ENCODE results near the gene PLAC8L1. TPM values are rescaled to one million over a fixed set of nuclear protein-coding genes. Genes with fewer than 3 reads are reported as not detected.

Gene PLAC8L1
- total RNA-seq, 1 donor from 2014 or later, result not detected

DNA sequence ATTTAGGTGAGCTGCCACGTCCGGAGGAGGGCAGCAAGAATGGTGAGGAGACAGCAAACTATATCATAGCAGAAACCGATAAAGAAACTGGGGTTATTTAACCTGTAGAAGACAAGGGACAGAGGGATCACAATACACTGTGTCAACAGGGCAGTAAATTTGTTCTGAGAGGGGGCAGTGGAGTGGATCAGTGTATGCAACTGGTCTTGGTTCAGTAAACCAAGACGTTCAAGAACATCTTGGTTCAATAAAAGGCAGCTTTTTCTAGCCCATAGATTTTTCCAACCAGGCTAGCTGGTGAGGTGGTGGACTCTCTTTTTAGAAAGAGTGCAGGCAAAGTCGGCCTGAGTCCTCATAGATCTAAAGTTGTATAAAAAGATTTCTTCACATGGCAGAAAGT lies 55.3 kb downstream of the PLAC8L1 start:
- H3K4me1 ChIP-seq, result no peaks in the 10 kb centered on the region
- no peaks in the 10 kb centered on the region for H3K27me3 ChIP-seq
- H3K36me3 ChIP-seq, result no peaks in the 10 kb centered on the region
- no peak overlapping the region for H3K27ac ChIP-seq
- no peak overlapping the region for H3K4me3 ChIP-seq
- no peak for ATAC-seq
- intact Hi-C loops (cut with DNase I), result no loop called here
- no peak for TF ChIP-seq CTCF (IDR thresholded peaks at IDR 0.05)
- no peaks in the 10 kb centered on the region for H3K9me3 ChIP-seq
- DNase-seq, result no peak

GRCh38 chr5:146049704-146050026 lies 55.7 kb downstream of the PLAC8L1 start:
- ATAC-seq (no peak), DNase-seq (no peak)
- intact Hi-C loops (cut with DNase I), result no loop called here
- no peaks in the 10 kb centered on the region for H3K36me3 ChIP-seq
- H3K27ac ChIP-seq, result no peak overlapping the region
- H3K9me3 ChIP-seq, result no peaks in the 10 kb centered on the region
- no peak for TF ChIP-seq CTCF (IDR thresholded peaks at IDR 0.05)
- H3K4me1 ChIP-seq, result no peaks in the 10 kb centered on the region
- H3K4me3 ChIP-seq, result no peak overlapping the region
- H3K27me3 ChIP-seq, result no peaks in the 10 kb centered on the region

DNA sequence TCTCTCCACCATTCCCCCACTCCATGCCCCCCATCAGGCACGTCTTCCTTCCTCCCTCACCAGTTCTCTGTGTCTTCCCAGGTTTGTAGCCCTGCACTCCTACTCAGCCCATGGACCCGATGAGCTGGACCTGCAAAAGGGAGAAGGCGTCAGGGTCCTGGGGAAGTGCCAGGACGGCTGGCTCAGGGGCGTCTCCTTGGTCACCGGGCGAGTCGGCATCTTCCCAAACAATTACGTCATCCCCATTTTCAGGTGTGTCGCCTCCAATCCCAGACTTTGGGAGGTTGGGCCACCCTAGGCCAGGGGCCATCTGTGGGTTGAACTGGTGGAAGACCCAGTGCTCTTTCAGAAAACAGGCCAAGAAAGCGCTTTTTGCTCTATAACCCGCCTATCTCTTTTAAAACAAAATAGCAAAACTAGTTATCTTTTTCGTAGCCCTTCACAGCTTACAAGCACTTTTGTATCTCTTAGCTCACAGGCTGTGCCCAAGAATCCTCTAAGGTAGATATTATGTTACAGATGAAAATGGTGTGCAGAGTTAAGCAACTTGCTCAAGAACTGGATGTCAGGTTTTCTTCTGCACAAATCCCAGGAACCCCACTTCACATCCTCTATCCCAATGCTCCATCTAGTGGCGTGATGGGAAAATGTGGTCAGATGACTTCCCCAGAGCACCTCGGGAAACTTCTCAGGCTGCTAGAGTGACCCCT lies 56.2 kb downstream of the PLAC8L1 start:
- Histone ChIP-seq H3K27ac (no peak overlapping the region), H3K4me3 (no peak overlapping the region), H3K36me3 (no peaks in the 10 kb centered on the region), H3K27me3 (no peaks in the 10 kb centered on the region), H3K9me3 (no peaks in the 10 kb centered on the region), H3K4me1 (no peaks in the 10 kb centered on the region)
- intact Hi-C loops (cut with DNase I), result no loop called here
- no peak for DNase-seq
- peak; percentile 68 for TF ChIP-seq CTCF (IDR thresholded peaks at IDR 0.05)
- ATAC-seq, result peak; percentile 82

DNA sequence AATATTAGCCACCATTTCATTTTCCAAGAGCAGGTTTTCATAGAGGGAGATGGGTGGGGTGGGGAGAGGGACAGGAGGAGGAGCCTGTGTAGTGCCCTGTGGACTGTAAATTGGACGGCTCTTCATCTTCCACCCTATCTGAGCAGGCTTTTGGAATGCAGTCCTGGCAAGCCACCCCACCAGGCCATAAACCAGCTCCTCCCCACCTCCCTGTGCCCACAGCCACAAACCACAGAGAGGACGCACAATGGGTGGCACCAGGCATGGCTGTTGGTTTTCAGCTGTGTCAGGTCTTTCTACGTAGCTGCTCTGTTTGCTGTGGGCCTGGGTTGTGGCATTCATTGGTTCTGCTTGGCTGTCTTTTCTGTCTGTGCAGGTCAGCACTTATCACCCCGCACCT lies 58.0 kb downstream of the PLAC8L1 start:
- TF ChIP-seq CTCF (IDR thresholded peaks at IDR 0.05), result no peak
- no peaks in the 10 kb centered on the region for H3K27me3 ChIP-seq
- ATAC-seq (peak; percentile 72), DNase-seq (no peak)
- no peaks in the 10 kb centered on the region for H3K36me3 ChIP-seq
- no peaks in the 10 kb centered on the region for H3K9me3 ChIP-seq
- no peaks in the 10 kb centered on the region for H3K4me1 ChIP-seq
- H3K4me3 ChIP-seq, result no peak overlapping the region
- intact Hi-C loops (cut with DNase I), result no loop called here
- no peak overlapping the region for H3K27ac ChIP-seq

GRCh38 chr5:146043722-146044121 lies 61.7 kb downstream of the PLAC8L1 start:
- ATAC-seq (no peak), DNase-seq (no peak)
- Histone ChIP-seq H3K9me3 (no peaks in the 10 kb centered on the region), H3K27ac (no peak overlapping the region), H3K36me3 (no peaks in the 10 kb centered on the region), H3K4me3 (no peak overlapping the region), H3K27me3 (no peaks in the 10 kb centered on the region), H3K4me1 (no peaks in the 10 kb centered on the region)
- intact Hi-C loops (cut with DNase I), result no loop called here
- no peak for TF ChIP-seq CTCF (IDR thresholded peaks at IDR 0.05)

Measured in upper lobe of right lung (tissue), 1 donor.